Parathyroid adenoma (tissue), 2 donors: Measurements from ENCODE around the gene KCNH2.

Experiments used
- H2AFZ ChIP-seq: fragments of 300-600 bp; sonication (generic); one replicate; pipeline ENCODE4 v1.7.0; 2017; ENCODE audit warnings: antibody characterized with exemption, mild to moderate bottlenecking
- H3K27ac ChIP-seq: fragments of 300-600 bp; sonication (generic); one replicate; pipeline ENCODE4 v1.7.0; 2017
- H3K27me3 ChIP-seq: fragments of 300-600 bp; sonication (generic); one replicate; pipeline ENCODE4 v1.7.0; 2017; ENCODE audit warnings: low read length; ENCODE audit not compliant: control insufficient read depth, insufficient read depth
- H3K36me3 ChIP-seq: fragments of 300-600 bp; sonication (generic); one replicate; pipeline ENCODE4 v1.7.0; 2017; ENCODE audit warnings: low read length; ENCODE audit not compliant: control insufficient read depth, insufficient read depth
- H3K4me1 ChIP-seq: fragments of 300-600 bp; sonication (generic); one replicate; pipeline ENCODE4 v1.7.0; 2017; ENCODE audit warnings: control low read depth
- H3K4me2 ChIP-seq: fragments of 300-600 bp; sonication (generic); one replicate; pipeline ENCODE4 v1.7.0; 2017; ENCODE audit warnings: low read length
- H3K4me3 ChIP-seq: fragments of 300-600 bp; sonication (generic); one replicate; pipeline ENCODE4 v1.7.0; 2017; ENCODE audit warnings: low read depth, low read length
- H3K79me2 ChIP-seq: fragments of 300-600 bp; sonication (generic); one replicate; pipeline ENCODE4 v1.7.0; 2017; ENCODE audit warnings: control low read depth
- H3K9ac ChIP-seq: fragments of 300-600 bp; sonication (generic); one replicate; pipeline ENCODE4 v1.7.0; 2017; ENCODE audit warnings: mild to moderate bottlenecking
- H3K9me3 ChIP-seq: fragments of 300-600 bp; sonication (generic); one replicate; pipeline ENCODE4 v1.7.0; 2017; ENCODE audit warnings: low read length; ENCODE audit not compliant: control insufficient read depth
- TF ChIP-seq, protein P1 (sequence below): fragments of 300-600 bp; sonication (generic); IDR thresholded peaks from one replicate; pipeline ENCODE4 v1.7.0; 2017; ENCODE audit warnings: antibody characterized with exemption, mild to moderate bottlenecking
- donor health status: primary hyperparathyroidism.

KCNH2 gene

DNA sequence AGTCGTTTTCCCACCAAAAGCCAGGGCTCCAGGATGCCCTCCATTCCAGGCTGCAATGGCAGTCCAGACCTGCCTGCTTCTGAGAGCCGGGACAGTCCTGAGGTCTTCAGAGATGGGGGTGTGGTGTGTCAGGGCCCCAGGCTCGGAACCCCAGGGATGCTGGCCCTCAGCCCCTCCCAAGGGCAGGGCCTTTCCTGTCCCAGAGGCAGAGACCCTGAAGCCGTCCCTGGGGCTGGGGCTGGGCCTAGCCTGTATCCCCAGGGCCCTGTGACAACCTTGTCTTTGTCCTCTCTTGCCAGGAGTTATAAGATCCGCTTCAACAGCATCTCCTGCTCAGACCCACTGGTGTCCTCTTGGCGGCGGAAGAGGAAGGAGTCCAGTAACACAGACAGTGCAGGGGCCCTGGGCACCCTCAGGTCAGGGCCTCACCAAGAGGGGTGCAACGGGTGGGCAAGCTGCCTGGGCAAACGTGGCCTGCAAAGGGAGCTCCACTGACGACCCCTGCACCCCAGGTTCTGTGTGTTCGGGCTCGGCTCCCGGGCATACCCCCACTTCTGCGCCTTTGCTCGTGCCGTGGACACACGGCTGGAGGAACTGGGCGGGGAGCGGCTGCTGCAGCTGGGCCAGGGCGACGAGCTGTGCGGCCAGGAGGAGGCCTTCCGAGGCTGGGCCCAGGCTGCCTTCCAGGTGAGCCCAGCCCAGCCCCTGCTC is 28.6 kb upstream of the KCNH2 start:
- Histone ChIP-seq H3K9me3 (no peaks in the 10 kb centered on the region), H3K9ac (no peak overlapping the region), H3K27me3 (no peaks in the 10 kb centered on the region), H3K4me1 (no peaks in the 10 kb centered on the region), H3K79me2 (no peaks in the 10 kb centered on the region), H3K4me3 (no peak overlapping the region), H3K27ac (no peak overlapping the region), H3K4me2 (no peak overlapping the region), H2AFZ (no peak overlapping the region), H3K36me3 (no peaks in the 10 kb centered on the region)
- TF ChIP-seq, protein P1, sequence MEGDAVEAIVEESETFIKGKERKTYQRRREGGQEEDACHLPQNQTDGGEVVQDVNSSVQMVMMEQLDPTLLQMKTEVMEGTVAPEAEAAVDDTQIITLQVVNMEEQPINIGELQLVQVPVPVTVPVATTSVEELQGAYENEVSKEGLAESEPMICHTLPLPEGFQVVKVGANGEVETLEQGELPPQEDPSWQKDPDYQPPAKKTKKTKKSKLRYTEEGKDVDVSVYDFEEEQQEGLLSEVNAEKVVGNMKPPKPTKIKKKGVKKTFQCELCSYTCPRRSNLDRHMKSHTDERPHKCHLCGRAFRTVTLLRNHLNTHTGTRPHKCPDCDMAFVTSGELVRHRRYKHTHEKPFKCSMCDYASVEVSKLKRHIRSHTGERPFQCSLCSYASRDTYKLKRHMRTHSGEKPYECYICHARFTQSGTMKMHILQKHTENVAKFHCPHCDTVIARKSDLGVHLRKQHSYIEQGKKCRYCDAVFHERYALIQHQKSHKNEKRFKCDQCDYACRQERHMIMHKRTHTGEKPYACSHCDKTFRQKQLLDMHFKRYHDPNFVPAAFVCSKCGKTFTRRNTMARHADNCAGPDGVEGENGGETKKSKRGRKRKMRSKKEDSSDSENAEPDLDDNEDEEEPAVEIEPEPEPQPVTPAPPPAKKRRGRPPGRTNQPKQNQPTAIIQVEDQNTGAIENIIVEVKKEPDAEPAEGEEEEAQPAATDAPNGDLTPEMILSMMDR = no peak

DNA sequence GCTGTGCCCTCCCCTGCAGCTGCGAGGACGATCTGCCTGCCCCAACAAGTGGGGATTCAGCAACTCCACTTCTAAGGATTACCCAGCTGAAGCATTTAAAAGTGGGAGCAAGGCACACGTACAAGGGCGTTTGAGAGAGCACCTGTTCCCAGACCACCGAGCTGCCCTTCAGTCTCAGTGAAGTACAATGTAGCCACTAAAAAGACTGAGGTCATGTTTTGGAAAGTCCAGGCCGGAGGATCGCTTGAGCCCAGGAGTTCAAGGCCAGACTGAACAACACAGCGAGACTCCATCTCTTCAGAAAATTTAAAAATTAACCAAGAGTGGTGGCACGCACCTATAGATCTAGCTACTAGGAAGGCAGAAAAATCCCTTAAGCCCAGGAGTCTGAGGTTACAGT is 27.4 kb upstream of the KCNH2 start:
- no peak overlapping the region for H2AFZ ChIP-seq
- H3K4me2 ChIP-seq = no peak overlapping the region
- no peaks in the 10 kb centered on the region for H3K4me1 ChIP-seq
- H3K79me2 ChIP-seq = no peaks in the 10 kb centered on the region
- no peak overlapping the region for H3K27ac ChIP-seq
- TF ChIP-seq, protein P1 = no peak
- H3K9me3 ChIP-seq = no peaks in the 10 kb centered on the region
- no peaks in the 10 kb centered on the region for H3K27me3 ChIP-seq
- H3K9ac ChIP-seq = no peak overlapping the region
- H3K4me3 ChIP-seq = no peak overlapping the region
- H3K36me3 ChIP-seq = no peaks in the 10 kb centered on the region

DNA sequence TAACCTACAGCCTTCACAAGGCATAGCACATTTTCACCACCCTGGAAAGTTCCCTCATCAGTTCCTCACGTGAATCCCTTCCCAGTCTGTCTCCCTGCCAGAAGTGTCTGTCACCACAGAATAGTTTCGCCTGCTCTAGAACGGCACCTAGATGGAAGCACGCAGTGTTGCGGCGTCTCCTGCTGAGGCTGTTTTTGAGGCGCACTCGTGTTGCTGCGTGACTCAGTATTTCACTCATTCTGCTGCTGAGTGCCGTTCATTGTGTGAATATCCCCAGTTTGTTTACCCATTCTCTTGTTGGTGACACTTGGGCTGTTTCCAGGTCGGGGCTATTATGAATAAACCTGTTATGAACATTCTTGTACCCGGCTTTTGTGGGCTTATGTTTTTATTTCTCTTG is 25.5 kb upstream of the KCNH2 start:
- TF ChIP-seq, protein P1 = no peak
- Histone ChIP-seq H3K4me2 (no peak overlapping the region), H3K79me2 (no peaks in the 10 kb centered on the region), H3K9me3 (no peaks in the 10 kb centered on the region), H3K4me3 (no peak overlapping the region), H3K27me3 (no peaks in the 10 kb centered on the region), H3K4me1 (no peaks in the 10 kb centered on the region), H3K27ac (no peak overlapping the region), H3K9ac (no peak overlapping the region), H3K36me3 (no peaks in the 10 kb centered on the region), H2AFZ (no peak overlapping the region)

DNA sequence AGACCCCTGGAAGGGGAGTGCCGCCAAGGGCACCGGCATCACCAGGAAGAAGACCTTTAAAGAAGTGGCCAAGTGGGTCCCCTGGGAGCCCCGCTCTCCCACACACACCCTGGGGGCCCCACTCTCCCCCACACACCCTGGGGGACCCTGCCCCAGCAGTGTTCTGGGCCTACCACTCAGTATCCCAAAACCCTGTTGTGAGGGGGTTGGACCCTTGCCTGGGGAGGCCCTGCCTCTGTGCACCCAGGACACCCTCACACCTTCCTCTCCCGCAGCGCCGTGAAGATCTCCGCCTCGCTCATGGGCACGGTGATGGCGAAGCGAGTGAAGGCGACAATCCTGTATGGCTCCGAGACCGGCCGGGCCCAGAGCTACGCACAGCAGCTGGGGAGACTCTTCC is 23.4 kb upstream of the KCNH2 start:
- H3K9ac ChIP-seq = no peak overlapping the region
- no peak overlapping the region for H2AFZ ChIP-seq
- no peaks in the 10 kb centered on the region for H3K4me1 ChIP-seq
- no peak overlapping the region for H3K4me3 ChIP-seq
- no peaks in the 10 kb centered on the region for H3K9me3 ChIP-seq
- H3K36me3 ChIP-seq = no peaks in the 10 kb centered on the region
- H3K79me2 ChIP-seq = no peaks in the 10 kb centered on the region
- no peak overlapping the region for H3K4me2 ChIP-seq
- no peaks in the 10 kb centered on the region for H3K27me3 ChIP-seq
- H3K27ac ChIP-seq = no peak overlapping the region
- TF ChIP-seq, protein P1 = no peak

DNA sequence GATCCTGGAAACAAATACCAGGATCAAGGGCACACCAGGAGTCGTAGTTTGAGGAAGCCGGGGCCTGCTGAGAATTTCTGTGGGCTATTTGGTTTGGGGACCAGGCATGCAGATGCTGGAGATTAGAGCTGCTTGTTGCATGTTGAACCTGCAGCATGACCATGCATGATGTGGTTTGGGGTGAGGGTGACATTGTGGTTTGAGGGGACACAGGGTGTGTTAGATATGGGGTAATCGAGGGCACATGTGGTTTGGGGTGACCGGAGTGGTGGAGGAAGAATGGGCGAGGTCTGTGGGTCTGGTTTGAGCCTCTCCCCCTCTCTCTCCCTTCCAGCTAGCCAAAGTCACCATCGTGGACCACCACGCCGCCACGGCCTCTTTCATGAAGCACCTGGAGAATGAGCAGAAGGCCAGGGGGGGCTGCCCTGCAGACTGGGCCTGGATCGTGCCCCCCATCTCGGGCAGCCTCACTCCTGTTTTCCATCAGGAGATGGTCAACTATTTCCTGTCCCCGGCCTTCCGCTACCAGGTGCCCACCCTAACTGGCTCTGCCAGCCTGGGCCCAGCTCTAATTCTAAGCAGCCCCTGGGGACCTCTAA is 22.9 kb upstream of the KCNH2 start:
- Histone ChIP-seq H3K36me3 (no peaks in the 10 kb centered on the region), H2AFZ (no peak overlapping the region), H3K79me2 (no peaks in the 10 kb centered on the region), H3K4me2 (no peak overlapping the region), H3K27me3 (no peaks in the 10 kb centered on the region), H3K4me3 (no peak overlapping the region), H3K9ac (no peak overlapping the region), H3K4me1 (no peaks in the 10 kb centered on the region), H3K27ac (no peak overlapping the region), H3K9me3 (no peaks in the 10 kb centered on the region)
- TF ChIP-seq, protein P1 = no peak
